G401 (cell line): ENCODE measurements around the gene INF2. TPM values are rescaled to one million over a fixed set of nuclear protein-coding genes. Genes with fewer than 3 reads are reported as not detected.
"Not testable (repeated sequence)": the region's sequence is repeated elsewhere in the genome, so short reads cannot be mapped to it uniquely, and the experiment has no call there.

Experiments used
- DNase-seq: peaks from one replicate; pipeline ENCODE4 v3.0.0-alpha.2; 2015; ENCODE audit warnings: low spot score
- in situ Hi-C: cut with HindIII; loops from 2 replicates; pipeline ENCODE4 v1.10.0; 2016; ENCODE audit warnings: low sequenced_read_pairs, mixed read lengths
- total RNA-seq: library from RNA; depleted of rRNA; stranded (reverse); fragments of >200 nt; shearing (Covaris generic); gene quantifications from 2 replicates; pipeline ENCODE4 v1.2.3, GENCODE V29; 2014

Gene INF2
- total RNA-seq, 1 experiment from 2014 or later = 31.3 TPM

DNA sequence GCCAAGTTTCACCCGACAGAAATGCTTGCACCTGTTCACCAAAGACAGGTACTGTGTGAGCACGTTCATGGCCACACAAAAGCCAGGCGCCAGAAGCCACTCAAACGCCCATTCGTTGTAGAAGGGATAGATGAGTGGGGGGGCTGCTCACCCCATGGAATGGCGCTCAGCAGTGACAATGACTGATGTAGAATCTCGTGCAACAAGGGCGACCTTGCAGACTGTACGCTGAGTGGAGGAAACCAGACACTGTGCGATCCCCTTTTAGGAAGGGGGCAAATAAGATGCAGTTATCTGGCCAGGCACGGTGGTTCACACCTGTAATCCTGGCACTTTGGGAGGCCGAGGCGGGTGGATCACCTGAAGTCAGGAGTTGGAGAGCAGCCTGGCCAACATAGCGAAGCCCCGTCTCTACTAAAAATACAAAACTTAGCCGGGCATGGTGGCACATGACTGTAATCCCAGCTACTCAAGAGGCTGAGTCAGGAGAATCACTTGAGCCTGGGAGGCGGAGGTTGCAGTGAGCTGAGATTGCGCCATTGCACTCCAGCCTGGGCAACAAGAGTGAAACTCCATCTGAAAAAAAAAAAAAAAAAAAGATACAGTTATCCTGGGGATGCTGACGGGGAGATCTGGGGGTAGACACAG, 18.0 kb upstream of the INF2 start:
- DNase-seq, in situ Hi-C loops: not testable (repeated sequence)

DNA sequence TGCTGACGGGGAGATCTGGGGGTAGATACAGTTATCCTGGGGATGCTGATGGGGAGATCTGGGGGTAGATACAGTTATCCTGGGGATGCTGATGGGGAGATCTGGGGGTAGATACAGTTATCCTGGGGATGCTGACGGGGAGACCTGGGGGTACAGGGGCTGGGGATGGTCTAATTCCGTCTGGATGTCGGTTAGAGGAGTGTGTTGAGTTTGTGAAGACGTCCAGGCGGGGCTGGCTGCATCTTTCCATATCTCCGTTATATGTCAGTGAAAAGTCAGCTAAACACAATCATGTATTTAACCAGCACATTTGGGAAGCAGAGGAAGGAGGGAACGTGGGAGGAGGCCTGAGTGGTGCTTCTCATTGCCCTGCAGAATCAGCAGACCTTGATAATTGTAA, 17.3 kb upstream of the INF2 start:
- DNase-seq = not testable (repeated sequence)

DNA sequence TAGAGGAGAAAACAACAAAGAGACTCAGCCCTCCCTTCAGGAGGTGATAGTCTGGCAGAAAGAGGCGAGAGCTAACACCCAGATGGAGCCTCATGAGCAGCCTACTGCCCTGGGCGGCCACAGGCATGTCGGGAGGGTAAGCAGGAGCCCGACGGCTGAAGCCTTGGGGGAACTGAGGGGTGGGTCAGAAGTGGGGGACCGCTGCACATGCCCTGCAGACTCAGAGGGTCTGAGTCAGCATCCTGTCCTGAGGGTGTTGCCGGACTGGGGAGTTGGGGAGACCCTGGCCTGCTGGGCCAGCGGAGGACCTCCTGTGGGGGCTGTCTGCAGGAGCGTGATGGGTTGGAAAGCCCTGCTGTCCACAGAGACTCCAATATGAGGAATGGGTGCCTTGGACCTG, 15.9 kb upstream of the INF2 start:
- no peak for DNase-seq
- in situ Hi-C loops = no loop called here

More for the DNA sequence above, 17.3 kb upstream of the INF2 start:
- in situ Hi-C loops = not testable (repeated sequence)

DNA sequence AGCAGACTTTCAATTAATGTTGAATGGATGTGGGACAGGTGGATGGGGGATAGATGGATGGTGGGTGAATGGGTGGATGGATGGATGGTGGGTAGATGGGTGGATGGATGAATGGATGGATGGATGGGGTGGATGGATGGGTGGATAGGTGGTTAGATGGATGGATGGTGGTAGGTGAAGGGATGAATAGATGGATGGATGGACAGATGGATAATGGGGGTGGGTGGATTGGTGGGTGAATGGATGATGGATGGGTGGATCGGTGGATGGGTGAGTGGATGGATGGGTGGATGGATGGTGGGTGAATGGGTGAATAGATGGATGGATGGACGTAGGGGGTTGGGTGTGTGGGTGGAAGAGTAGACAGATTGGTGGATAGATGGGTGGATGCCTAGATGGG, 14.0 kb upstream of the INF2 start:
- no peak for DNase-seq
- in situ Hi-C loops = no loop called here

DNA sequence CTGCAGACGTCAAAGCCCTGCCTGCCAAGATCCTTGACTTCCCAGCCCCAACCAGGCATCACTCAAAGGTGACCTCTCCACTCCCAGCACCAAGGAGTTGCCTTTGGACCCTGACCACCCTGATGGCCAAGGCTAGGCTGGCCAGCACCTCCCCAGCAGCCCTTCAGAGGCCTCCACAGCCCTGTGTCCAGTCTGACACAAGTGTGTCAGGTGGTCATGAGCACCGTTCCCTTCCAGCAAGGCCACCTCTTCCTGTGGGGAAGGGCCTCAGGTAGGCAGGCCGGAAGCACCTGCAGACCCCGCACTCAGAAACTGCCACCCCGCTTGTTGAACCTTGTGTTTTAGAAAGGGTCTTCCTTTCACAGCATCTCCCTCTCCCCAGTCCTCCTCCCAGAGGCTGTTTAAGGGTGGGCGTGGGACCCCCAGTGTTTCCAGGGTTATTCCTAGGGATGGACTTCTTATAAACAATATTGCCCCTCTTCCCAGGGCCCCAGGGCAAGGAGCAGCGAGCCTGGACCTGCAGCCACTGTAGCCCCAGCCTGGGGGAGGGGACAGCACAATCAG, 13.2 kb upstream of the INF2 start:
- in situ Hi-C loops = no loop called here
- DNase-seq = no peak

DNA sequence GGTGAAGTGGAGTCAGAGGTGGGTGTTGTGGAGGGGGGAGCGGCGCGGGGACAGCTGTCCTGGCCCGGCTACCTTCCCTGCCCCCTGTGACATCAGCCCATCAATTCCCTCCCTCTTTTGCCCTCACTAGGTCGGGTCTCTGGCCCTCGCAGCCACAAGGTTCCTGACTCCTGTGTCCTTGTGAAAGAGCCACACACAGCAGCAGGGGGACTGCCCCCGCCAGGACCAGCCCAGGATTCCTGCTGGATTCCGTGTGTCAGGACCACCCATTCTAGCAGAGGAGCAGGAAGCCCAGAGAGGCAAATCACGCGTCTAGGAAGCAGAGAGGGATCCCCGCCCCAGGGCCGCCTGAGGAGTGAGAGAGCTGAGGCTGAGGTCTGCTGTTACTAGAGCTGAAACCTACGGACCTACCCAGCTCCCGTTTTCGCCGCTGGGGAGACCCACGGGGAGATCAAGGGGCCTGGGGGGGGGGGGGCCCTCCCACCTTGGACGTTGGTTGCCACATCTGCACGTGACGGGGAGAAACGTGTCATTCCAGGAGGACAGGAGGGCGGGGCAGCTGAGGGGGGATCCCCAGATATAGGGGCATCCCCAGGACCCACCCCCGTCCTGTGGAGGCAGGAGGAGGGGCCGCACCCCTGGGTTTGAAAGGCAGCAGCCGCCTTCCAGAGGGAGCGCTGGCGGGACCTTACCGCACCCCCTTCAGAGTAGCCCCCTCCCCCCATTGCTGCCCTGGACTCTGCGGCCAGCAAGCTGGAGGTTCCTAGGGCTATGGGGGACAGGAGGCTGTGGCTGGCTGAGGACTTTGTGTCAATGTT, 12.5 kb upstream of the INF2 start:
- in situ Hi-C loops = no loop called here
- DNase-seq = no peak

DNA sequence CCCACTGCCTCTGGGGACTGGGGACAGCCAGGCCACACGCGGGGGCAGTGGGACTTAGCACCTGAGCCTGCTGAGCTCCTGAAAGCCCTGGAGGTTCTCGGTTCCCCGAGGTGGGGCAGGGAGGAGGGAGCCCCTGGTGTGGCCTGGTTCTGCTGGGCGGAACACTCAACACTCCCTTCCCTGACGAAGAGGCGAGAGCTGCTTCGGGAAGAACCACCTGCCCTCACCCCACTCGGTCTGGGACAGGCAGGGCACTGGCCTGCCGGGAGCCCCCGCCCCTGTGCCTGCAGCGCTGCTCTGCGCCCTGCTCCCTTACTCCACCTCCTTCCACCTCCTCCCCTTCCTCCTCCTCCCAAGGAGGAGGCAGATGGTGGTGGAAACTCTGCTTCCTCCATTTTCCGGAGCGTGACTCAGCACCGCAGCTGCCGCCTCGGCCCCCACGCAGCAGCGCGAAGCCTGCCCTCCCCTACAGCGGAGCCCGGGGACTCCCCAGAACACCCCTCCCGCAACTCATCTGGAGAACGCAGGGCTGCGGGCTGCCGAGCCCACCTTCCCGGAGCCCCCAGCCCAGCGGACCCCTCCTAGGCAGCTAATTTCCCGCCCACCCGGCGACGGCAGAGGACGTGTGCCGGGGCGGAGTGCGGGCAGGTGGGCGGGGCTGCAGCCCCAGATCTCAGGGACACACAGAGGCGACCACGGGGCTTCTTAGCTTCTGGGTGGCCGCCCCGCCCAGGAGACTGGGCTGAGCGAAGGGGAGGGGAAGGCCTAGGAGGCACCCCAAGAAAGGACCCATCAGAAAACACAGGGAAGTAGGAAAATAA, 11.7 kb upstream of the INF2 start:
- in situ Hi-C loops = no loop called here
- peak; percentile 34 for DNase-seq

DNA sequence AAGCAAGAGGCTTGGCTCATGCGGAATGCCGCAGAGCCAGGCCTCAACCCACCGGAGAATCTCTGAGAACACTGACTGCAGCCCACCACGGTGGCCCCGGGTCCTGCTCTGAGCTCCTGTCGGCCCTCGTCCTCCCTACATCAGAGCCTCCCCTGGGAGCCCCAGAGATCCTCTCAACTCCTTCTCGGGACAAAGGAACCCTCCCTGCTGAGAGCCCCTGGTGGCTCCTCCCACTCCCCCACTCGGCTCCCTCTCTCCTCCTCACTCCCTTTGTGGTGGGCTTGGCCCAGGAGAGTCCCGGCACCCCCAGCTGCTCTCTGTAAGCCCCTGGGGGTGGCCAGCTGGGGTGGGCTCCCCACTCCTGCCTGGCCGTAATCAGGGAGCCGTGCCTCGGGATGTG, 11.1 kb upstream of the INF2 start:
- no peak for DNase-seq
- in situ Hi-C loops = no loop called here

DNA sequence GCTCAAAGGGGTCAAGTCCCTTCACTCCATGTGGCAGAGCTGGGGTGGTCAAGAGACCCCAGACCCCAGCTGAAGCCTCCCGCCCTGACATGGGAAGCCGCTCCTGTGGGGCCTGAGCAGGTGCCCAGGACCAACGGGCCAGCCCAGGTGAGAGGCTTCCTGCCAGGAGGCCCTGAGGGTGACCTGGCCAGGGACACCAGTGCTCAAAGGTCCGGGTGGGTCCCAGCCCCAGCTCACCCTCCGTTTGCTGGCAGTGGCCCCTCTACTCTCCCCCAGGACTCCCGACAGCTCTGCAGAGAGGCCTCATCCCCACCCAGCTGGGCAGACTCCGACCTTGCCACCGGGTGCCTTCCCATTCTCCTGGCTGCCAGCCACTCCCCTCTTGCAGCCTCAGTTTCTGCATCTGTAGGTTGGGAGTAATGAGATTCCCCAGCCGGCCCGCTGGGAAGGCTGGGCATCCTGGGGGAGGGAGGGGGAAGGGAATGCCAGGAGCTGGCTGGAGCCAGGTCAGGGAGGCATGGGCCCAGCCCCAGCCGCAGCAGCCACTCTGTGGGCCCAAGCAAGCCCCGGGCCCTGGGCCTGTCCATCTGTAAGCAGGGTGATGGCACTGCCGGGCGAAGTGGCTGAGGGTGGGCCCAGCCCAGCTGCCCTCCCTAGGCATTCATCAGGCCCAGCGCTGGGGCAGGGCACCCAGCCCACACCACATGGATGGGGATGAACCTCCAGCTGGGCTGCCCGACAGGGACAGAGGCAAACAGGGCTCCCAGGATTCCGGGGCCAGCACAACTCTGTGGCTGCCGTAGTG, 10.3 kb upstream of the INF2 start:
- in situ Hi-C loops = no loop called here
- DNase-seq = no peak

DNA sequence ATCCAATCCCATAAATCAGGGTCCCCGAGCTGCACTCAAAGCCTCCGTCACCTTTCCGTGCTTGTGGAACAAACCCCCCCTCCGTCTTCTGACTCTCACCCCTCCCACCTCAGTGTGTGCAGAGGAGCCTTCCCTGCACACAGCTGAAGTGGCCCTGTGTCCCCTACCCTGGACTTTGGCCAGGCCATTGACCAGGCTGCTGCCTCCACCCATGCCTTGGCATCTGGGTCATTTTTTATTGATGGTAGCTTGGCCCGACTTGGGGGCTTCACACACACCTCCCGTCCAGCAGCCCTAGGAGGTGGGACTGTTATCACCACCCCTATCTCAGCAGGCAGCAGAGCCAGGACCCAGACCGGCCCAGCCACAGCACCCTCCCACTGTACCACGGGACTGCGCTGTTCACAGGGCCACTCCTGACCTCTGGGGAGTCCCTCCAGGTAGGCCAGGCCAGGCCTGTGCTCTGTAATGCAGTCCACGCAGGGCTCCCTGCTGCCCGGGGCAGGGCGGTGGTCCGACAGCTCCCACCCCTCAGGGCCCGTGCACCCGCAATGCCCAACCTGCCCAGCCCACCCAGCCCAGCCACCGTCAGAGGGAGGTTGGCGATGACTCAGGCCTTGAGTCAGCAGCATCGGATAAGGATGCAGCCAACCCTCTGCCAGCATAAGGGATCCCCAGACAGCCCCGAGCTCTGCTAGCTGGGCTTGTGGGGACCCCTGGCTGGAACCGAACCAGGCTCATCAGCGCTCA, 9.2 kb upstream of the INF2 start:
- DNase-seq = no peak
- in situ Hi-C loops = no loop called here

DNA sequence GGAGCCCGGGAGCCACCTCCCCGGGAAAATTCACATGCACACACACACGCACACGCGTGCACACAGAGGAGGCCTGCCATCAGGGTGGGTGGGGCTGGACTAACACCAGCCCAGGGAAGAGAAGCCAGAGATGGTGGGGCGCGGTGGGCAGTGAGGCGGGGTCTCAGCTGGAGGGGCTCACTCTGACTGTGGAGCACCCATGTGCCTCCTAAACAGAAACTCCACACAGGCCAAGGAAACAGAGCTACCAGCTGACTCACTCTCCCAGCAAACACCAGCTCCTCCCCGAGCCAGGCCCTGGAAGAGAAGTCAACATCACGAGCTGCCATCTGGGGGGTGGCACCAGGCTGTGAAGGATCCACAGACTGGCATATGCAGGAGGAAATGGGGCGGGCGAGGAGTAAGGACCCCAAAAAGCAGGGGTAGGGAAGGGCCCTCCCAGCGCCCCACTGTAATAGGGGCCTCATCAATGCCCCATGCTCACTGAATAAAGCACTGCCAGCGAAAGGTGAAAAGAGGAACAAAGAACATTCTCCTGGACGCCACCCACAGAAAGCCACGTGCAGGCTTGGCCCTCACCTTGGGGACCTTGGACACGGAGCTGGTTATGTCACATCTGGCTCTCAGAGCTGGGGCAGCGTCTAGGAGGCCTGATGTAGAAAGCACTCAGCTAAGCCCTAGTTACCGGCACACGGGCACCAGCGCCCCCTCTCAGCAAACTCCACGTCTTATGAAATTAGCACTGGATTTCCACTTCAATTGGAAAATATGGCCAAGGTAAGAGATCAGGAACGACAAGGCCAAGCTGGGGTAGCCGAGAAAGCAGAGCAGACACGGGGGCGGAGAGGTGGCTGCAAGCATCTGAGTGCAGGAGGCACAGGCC, 8.4 kb upstream of the INF2 start:
- in situ Hi-C loops = no loop called here

DNA sequence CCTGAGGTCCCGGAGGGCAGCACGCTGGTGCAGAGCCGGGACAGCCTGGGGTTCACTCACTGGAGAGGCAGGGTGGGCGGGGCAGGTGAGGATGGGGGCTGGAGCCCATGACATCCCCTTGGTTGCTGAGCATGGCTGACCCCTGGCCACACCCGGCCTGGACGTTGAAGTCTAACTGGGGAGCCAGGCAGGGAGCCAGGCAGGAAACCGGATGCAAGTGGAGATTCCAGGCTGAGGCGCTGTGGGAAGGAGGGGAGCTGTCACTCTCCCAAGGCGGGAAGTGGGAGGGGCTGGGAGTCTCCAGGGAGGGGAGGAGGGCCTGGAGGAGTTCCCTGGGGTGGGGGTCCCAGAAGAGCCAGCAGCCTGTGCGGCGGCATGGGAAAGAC, 7.7 kb upstream of the INF2 start:
- peak; percentile 55 for DNase-seq
- in situ Hi-C loops = no loop called here

More for the DNA sequence above, 8.4 kb upstream of the INF2 start:
- DNase-seq = peak; percentile 36

DNA sequence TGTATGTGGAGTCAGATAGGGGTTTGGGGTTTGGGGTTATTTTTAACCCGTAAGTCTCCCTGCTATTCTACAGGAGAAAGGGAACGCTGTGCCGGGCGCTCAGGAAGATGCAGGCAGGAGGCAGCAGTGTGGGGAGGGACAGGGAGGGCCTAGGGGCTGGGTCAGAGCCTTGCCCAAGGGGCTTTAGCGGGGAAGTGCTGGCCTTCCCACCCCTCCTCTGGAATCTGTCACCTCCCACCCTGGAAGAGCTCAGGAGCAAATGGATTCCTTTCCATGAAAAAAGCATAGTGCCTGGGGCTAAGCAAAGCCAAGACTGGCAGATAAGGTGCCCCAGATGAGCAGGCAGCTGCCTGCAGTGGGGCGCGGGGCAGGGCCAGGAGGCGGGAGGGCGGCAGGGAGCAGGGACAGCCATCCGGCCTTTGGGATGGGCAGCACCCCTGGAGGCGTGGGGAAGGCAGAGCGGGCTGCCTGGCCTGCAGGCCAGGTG, 7.3 kb upstream of the INF2 start:
- in situ Hi-C loops = no loop called here
- DNase-seq = no peak

DNA sequence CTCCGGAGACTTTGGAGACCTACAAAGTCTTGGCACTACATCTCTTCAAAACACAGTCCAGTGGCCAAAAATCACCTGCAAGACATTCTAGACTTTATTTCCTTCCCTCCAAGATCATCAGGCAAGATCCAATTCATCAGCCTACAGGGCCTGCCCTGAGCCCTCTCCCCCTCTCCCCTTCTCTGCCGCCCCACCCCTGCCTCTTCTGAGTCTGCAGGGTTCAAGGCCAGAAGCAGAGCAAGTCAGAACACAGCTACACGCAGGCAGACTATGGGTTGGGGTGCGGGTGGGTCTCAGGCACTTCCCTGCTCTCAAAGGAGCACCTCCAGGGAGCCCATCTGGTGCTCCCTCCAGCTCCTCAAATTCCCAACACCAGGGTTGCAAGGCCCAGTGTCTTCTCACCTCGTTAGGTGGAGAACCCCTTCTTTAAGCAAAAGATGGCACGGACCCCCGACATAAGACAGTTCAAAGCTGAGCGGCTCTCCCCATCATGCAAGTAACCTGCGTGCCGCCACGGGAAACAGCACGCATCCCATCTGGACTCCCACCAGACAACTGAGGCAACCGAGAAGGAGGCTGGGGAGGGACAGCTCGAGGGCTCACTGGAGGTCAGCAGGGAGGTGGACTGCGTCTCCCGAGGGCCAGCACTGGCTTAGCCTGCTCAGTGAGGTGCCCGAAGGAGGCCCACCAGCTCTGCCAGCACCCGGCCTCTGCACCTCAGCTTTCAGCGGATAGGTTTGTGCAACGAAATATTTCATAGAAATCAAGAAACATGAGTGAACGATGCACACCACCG, 5.6 kb upstream of the INF2 start:
- no peak for DNase-seq
- in situ Hi-C loops = no loop called here

DNA sequence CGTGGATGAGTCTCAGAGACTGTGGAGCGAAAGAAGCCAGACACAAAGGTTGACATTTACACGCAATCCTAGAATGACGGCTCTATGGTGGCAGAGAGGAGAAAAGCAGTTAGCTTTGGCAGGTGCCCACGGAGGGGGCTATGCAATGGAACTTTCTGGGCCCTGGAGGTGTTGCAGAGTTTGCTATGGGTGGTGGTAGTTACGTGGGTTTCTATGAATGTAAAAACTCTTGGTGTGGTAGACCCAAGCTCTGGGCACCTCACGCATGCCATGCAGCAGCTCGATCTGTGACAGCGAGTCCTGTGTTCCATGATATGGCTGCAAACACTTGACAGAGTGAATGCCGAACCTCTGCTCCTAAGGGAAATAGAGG, 5.0 kb upstream of the INF2 start:
- DNase-seq = no peak
- in situ Hi-C loops = no loop called here

DNA sequence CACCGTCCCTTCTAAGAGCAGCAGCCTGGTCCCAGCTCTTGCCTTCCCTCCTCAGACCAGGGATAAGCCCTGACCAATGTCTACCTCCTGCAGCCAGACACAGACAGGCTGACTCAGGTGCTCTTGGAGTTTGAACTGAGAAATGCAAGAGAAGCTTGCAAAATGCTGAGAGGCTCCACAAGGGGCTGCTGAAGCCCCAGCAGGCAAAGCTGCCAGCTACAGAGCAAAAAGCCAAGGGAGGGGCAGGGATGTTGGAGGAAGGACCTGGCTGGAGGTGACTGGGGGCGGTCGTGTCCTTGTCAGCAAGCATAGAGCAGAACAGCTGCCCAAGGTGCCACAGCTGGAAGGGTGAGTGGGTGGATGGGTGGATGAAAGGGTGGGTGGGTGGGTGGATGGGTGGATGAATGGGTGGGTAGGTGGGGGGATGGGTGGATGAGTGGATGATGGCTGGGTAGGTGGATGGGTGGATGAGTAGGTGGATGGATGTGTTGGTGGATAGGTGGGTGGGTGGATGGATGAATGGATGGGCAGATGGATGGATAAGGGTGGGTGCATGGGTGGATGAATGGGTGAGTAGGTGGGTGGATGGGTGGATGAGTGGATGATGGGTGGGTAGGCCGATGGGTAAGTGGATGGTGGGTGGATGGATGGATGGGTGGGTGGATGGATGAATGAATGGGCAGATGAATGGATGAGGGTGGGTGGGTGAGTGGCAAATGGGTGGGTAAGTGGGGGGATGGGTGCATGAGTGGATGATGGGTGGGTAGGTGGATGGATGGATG, 4.0 kb upstream of the INF2 start:
- no peak for DNase-seq
- in situ Hi-C loops = no loop called here
